Measurements from ENCODE around the gene POLR3B.

DNA sequence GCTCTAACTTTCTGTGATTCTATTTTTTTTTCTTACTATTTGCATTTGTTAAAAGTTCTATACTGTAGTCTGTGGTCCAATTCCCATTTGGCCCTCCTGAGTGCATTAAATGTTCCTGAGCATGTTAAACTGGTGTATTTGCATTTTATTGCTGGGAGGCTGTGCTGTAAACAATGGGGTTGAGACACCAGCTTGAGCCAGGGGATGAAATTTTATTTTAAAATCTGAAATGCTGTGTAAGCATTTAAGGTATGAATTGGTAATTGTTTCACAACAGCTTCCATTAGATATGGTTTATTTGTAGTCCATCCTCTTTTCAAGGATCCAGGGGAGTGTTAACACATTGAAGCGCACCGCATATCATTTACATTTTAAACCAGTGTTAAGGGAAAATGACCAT is 135.3 kb downstream of the POLR3B start:
- TF ChIP-seq YY1 (IDR thresholded peaks at IDR 0.05; ENCODE audit: insufficient read depth, insufficient read length): no peak
- no peak for TF ChIP-seq SUZ12 (IDR thresholded peaks at IDR 0.05; ENCODE audit: extremely low read depth, insufficient read depth, insufficient read length)
- TF ChIP-seq ZNF274 (IDR thresholded peaks at IDR 0.05; ENCODE audit: low read depth, low read length): no peak

All from NT2/D1 (cell line).